ENCODE measurements around the gene CIAO2B. TPM values are rescaled to one million over a fixed set of nuclear protein-coding genes. Genes with fewer than 3 reads are reported as not detected.

The CIAO2B gene
- total RNA-seq, 5 donors from 2014 or later (not counting 1 experiment from before 2014, with no cell fraction given): 55.3 to 66.8 (median 62.4) TPM

DNA sequence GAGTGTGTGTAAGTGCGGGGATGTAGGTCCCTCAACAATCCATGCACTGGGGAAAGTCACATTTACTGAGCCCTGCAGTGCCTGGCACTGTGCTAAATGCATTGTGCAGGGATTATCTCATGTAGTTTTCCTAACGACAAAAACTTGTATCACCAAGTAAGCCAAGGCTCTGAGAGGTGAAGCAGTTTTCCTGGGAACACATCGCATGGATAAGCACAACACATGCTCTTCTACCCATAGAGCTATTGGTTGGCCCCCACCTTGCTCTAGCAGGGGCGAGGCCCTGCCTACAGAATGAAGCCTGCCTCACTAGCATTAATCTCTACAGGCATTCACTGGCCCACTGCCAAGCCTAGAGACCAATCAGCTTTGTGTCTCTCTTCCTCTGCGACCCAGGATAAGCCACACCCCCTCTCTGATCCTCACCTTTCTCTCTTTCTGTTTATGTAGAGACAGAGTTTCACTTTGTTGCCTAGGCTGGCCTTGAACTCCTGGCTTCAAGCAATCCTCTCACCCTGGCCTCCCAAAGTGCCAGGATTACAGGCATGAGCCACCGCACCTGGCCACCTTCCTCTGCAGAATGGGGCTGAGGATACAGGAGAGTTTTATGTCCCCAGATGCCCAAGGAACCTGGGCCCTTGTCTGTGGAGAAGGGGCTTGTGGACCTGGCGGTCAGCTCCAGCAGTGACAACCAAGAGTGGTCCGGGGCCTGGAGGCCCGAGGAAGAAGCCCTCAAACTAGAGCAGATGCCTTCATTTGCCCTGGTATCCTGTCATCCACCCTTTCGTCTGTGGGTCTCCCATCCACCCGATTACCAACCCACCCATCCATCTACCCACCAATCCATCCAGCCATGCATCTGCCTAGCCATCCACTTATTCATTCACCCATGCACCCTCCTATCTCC lies 28.3 kb downstream of the CIAO2B start:
- Mint-ChIP-seq H3K9me3 (no peaks in the 10 kb centered on the region), H3K4me1 (peaks cover 8 to 11% (median 10%) of the 10 kb centered on the region in 3 donors), H3K4me3 (peak overlapping the region in 1 of 3 donors; percentile 1), H3K36me3 (no peaks in the 10 kb centered on the region), H3K27me3 (no peaks in the 10 kb centered on the region), H3K27ac (peak overlapping the region in 1 of 2 donors; percentile 7)
- CTCF ChIA-PET: interaction anchor here in 1 of 2 donors (0.6 kb wide), 2 partner anchors 122 to 526 kb away, joined by 3 to 5 read pairs; no protein-coding TSS in a partner anchor
- Histone ChIP-seq H3K4me3 (ENCODE audit: control insufficient read depth in 1 of 2, extremely low read depth in 1 of 2, low read length in 1 of 2) (no peak overlapping the region), H3K36me3 (ENCODE audit: control insufficient read depth in 2 of 2, extremely low read depth in 1 of 2, insufficient read depth in 1 of 2, low read length in 1 of 2) (no peaks in the 10 kb centered on the region), H3K9me3 (no peaks in the 10 kb centered on the region), H3K27me3 (replicated peaks in 1 of 2; ENCODE audit: control insufficient read depth in 2 of 2, extremely low read depth in 1 of 2, insufficient read depth in 2 of 2, low read length in 1 of 2) (no peaks in the 10 kb centered on the region), H3K27ac (ENCODE audit: low read length) (no peak overlapping the region), H3K4me1 (ENCODE audit: control insufficient read depth in 1 of 2, extremely low read depth in 1 of 2, insufficient read depth in 2 of 2, low read length in 2 of 2) (peaks cover 0 to 9% of the 10 kb centered on the region in 2 experiments)
- peak; percentile 40 to 84 (median 52) for ATAC-seq (replicated peaks in 1 of 4)
- POLR2A ChIA-PET: no interaction called here
- WGBS (ENCODE audit: insufficient coverage): 83% methylated on average over 6 of the region's 11 CpGs
- peak in 30 of 35 experiments; percentile 16 to 54 (median 28) for DNase-seq

DNA sequence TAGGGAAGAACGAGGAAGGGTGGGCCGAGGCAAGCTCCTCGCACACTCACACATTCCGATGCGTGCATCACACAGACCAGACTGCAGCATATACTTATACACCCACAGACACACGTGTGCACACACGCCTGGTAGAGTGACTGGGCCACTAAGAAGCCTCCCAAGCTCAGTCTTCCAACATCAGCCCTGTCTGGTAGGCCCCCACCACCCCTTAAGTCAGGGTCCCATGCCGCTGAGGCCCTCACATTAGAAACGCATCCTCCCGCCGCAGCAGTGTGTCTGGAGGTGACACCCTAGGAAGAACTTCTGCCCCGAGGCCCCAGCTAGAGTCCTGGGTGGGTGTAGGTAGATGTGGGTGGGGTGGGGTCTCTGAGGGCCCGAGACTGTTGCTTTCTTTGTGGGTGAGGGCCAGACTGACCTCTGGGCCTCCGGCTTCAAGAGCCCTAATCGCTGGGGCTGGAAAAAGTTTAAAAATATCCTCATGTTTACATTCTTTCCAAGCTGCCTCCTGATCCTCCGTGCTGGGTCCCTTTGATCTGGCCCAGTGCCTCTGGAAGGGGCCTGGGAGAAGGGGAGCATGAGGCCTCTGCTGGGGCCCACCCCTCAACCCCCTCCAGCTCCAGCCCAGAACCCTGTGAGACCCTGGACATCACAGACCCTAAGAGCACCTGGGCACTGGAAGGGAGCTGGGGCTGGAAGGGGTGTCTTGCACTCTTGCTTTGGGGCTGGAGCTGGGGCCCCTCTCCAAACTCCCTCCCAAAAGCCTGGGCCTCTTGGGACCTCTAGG lies 29.2 kb downstream of the CIAO2B start:
- Histone ChIP-seq H3K27ac (ENCODE audit: low read length) (no peak overlapping the region), H3K36me3 (ENCODE audit: control insufficient read depth in 2 of 2, extremely low read depth in 1 of 2, insufficient read depth in 1 of 2, low read length in 1 of 2) (no peaks in the 10 kb centered on the region), H3K27me3 (replicated peaks in 1 of 2; ENCODE audit: control insufficient read depth in 2 of 2, extremely low read depth in 1 of 2, insufficient read depth in 2 of 2, low read length in 1 of 2) (no peaks in the 10 kb centered on the region), H3K4me3 (ENCODE audit: control insufficient read depth in 1 of 2, extremely low read depth in 1 of 2, low read length in 1 of 2) (no peak overlapping the region), H3K4me1 (ENCODE audit: control insufficient read depth in 1 of 2, extremely low read depth in 1 of 2, insufficient read depth in 2 of 2, low read length in 2 of 2) (peaks cover 0 to 9% of the 10 kb centered on the region in 2 experiments), H3K9me3 (no peaks in the 10 kb centered on the region)
- H3K27me3 Mint-ChIP-seq: no peaks in the 10 kb centered on the region
- WGBS (ENCODE audit: insufficient coverage): 83% methylated on average over 7 of the region's 16 CpGs
- no peak overlapping the region for H3K4me3 Mint-ChIP-seq
- DNase-seq (no peak), ATAC-seq (replicated peaks in 1 of 4) (no peak)
- H3K4me1 Mint-ChIP-seq: peaks cover 8 to 11% (median 10%) of the 10 kb centered on the region in 3 donors
- CTCF ChIA-PET: interaction anchor here in 1 of 2 donors (0.6 kb wide), 1 partner anchor 123 kb away, joined by 3 read pairs; no protein-coding TSS in a partner anchor
- H3K9me3 Mint-ChIP-seq: no peaks in the 10 kb centered on the region
- POLR2A ChIA-PET: interaction anchor here in 1 of 2 donors (0.6 kb wide), 1 partner anchor 511 kb away, joined by 3 read pairs; the partner anchor contains the start of gene ZDHHC1
- H3K27ac Mint-ChIP-seq: no peak overlapping the region
- H3K36me3 Mint-ChIP-seq: no peaks in the 10 kb centered on the region

DNA sequence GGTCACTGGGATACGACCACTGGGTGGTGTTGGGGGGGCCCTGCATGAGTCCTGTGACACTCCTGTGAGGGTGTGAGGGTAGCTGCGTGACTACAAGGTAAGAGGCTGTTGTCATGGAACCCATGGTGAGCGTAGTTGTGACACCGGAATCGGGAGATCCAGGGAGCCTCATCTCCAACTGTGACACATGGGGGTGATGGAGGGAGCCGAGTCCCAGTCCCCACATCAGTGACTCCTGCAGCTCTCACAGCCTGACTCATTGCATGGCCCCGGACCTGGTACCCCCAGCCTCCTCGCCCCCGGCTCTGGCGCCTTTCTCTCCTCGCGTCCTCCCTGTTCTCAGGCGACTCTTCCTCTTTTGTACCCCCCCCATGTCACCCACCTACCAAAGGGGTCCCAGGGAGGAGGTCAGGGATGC lies 29.8 kb downstream of the CIAO2B start:
- Mint-ChIP-seq H3K9me3 (no peaks in the 10 kb centered on the region), H3K27me3 (no peaks in the 10 kb centered on the region), H3K27ac (no peak overlapping the region), H3K36me3 (no peaks in the 10 kb centered on the region), H3K4me1 (peaks cover 8 to 11% (median 10%) of the 10 kb centered on the region in 3 donors), H3K4me3 (no peak overlapping the region)
- H3K36me3 ChIP-seq (ENCODE audit: control insufficient read depth in 2 of 2, extremely low read depth in 1 of 2, insufficient read depth in 1 of 2, low read length in 1 of 2): no peaks in the 10 kb centered on the region
- H3K4me3 ChIP-seq (ENCODE audit: control insufficient read depth in 1 of 2, extremely low read depth in 1 of 2, low read length in 1 of 2): no peak overlapping the region
- no peak for DNase-seq
- 100% methylated on average over 2 of the region's 13 CpGs for WGBS (ENCODE audit: insufficient coverage)
- H3K4me1 ChIP-seq (ENCODE audit: control insufficient read depth in 1 of 2, extremely low read depth in 1 of 2, insufficient read depth in 2 of 2, low read length in 2 of 2): peaks cover 0 to 9% of the 10 kb centered on the region in 2 experiments
- no peak overlapping the region for H3K27ac ChIP-seq (ENCODE audit: low read length)
- H3K9me3 ChIP-seq: no peaks in the 10 kb centered on the region
- ChIA-PET POLR2A (interaction anchor here in 1 of 2 donors (0.6 kb wide), 1 partner anchor 512 kb away, joined by 3 read pairs; the partner anchor contains the start of gene ZDHHC1), CTCF (no interaction called here)
- no peak for ATAC-seq (replicated peaks in 1 of 4)
- no peaks in the 10 kb centered on the region for H3K27me3 ChIP-seq (replicated peaks in 1 of 2; ENCODE audit: control insufficient read depth in 2 of 2, extremely low read depth in 1 of 2, insufficient read depth in 2 of 2, low read length in 1 of 2)

DNA sequence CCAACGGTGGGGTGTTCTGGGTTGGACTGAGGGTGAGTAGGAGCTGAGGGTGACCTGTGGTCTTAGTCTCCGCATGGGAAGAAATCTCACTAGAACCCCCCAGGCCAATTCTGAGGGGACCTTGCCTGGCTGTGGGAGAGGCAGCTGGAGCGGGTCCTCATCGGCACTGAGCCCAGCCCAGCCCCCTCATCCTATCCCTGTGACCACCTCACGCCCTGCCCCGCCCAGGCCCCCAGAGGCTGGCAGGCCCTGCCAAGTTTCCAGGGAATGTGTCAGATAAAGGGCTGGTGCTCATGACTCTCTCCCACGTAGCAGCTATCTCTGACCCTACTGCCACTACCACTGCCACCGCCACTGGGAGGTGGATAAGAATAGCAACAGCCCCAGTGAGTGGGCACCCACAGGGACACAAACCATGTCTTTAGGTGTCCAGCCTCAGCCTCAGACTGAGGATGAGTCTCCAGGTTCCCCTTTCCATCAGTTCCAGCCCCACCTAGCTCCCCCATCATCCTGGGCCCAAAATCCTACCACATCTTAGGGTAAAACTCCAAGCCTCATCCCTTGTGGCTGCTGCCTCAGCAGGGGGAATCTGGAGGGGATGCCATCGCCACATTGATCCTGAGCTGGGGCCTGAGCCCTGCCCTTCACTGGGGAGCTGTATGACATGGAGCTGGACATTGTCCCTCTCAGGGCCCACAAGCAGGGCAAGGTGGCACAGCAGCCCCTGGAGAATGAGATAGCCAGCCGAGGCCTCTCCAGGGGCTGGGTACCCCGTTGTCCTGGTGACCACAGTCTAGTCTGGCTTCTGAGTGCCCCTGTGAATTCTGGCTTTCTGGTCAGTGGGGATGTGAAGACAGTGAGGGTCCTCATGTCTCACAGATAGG lies 30.4 kb downstream of the CIAO2B start:
- Mint-ChIP-seq H3K27ac (no peak overlapping the region), H3K4me3 (no peak overlapping the region), H3K36me3 (no peaks in the 10 kb centered on the region), H3K4me1 (peaks cover 8 to 11% (median 10%) of the 10 kb centered on the region in 3 donors), H3K27me3 (no peaks in the 10 kb centered on the region), H3K9me3 (no peaks in the 10 kb centered on the region)
- ChIA-PET CTCF (no interaction called here), POLR2A (interaction anchor here in 1 of 2 donors (0.6 kb wide), 1 partner anchor 513 kb away, joined by 3 read pairs; the partner anchor contains the start of gene ZDHHC1)
- Histone ChIP-seq H3K36me3 (ENCODE audit: control insufficient read depth in 2 of 2, extremely low read depth in 1 of 2, insufficient read depth in 1 of 2, low read length in 1 of 2) (no peaks in the 10 kb centered on the region), H3K27me3 (replicated peaks in 1 of 2; ENCODE audit: control insufficient read depth in 2 of 2, extremely low read depth in 1 of 2, insufficient read depth in 2 of 2, low read length in 1 of 2) (no peaks in the 10 kb centered on the region), H3K4me3 (ENCODE audit: control insufficient read depth in 1 of 2, extremely low read depth in 1 of 2, low read length in 1 of 2) (no peak overlapping the region), H3K4me1 (ENCODE audit: control insufficient read depth in 1 of 2, extremely low read depth in 1 of 2, insufficient read depth in 2 of 2, low read length in 2 of 2) (peaks cover 0 to 9% of the 10 kb centered on the region in 2 experiments), H3K27ac (ENCODE audit: low read length) (no peak overlapping the region), H3K9me3 (no peaks in the 10 kb centered on the region)
- no peak for DNase-seq
- ATAC-seq (replicated peaks in 1 of 4): no peak
- WGBS (ENCODE audit: insufficient coverage): 62% methylated on average over 3 of the region's 11 CpGs

DNA sequence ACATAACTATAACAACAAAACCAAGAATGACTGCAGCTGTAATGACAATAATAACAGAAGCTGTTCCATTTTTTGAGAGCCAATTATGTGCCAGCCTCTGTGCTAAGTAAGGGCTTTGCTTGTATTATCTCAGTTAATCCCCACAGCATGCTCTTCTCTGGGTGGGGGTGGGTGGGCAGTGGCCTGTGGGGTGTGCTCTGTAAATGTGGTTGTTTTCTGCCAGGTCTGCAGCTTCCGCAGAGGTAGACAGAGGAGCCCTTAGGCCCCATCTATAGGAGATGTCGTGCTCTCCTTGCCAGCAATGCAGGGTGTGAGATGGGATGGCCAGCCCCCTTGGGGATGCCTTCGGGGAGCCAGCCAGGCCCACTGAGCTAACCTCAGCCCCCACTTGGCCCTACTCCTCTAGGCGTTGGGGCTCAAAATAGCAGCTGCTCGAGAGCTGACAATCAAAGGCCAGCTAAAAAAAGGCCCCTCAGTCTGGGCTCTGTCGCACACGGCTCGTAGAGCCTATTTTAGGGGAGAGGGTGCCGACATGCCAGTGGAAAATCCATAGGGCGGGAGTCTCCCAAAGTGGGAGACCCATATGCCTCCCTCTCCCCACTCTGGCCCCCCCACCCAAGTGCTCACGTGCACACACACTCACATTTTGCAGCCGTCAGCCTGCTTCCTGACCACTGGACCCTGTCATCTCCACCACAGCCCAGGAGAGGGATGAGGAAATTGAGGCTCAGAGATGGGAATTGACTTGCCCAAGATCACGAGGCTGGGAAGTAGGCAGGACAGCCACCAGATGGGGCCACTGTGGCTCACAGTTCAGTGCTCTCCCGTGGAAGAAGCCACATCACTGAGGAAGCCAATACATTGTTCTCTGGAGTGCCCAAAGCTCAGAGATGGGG lies 31.3 kb downstream of the CIAO2B start:
- H3K4me1 ChIP-seq (ENCODE audit: control insufficient read depth in 1 of 2, extremely low read depth in 1 of 2, insufficient read depth in 2 of 2, low read length in 2 of 2): peaks cover 0 to 9% of the 10 kb centered on the region in 2 experiments
- H3K36me3 ChIP-seq (ENCODE audit: control insufficient read depth in 2 of 2, extremely low read depth in 1 of 2, insufficient read depth in 1 of 2, low read length in 1 of 2): no peaks in the 10 kb centered on the region
- Mint-ChIP-seq H3K27ac (no peak overlapping the region), H3K36me3 (no peaks in the 10 kb centered on the region), H3K4me3 (no peak overlapping the region), H3K4me1 (peaks cover 8 to 11% (median 10%) of the 10 kb centered on the region in 3 donors), H3K9me3 (no peaks in the 10 kb centered on the region), H3K27me3 (no peaks in the 10 kb centered on the region)
- H3K27ac ChIP-seq (ENCODE audit: low read length): no peak overlapping the region
- 93% methylated on average over 5 of the region's 14 CpGs for WGBS (ENCODE audit: insufficient coverage)
- ChIA-PET POLR2A (no interaction called here), CTCF (no interaction called here)
- no peaks in the 10 kb centered on the region for H3K27me3 ChIP-seq (replicated peaks in 1 of 2; ENCODE audit: control insufficient read depth in 2 of 2, extremely low read depth in 1 of 2, insufficient read depth in 2 of 2, low read length in 1 of 2)
- H3K9me3 ChIP-seq: no peaks in the 10 kb centered on the region
- DNase-seq (no peak), ATAC-seq (replicated peaks in 1 of 4) (no peak)
- no peak overlapping the region for H3K4me3 ChIP-seq (ENCODE audit: control insufficient read depth in 1 of 2, extremely low read depth in 1 of 2, low read length in 1 of 2)
